NCI-H69 (cell line): Measurements from ENCODE around the gene AP4S1.

Experiments used
- DNase-seq: peaks from one replicate; lab custom pipeline; 2025; lab: John Stamatoyannopoulos, UW

Gene AP4S1

GRCh38 chr14:31139301-31139847 lies 113.9 kb downstream of the AP4S1 start:
- no peak for DNase-seq

DNA sequence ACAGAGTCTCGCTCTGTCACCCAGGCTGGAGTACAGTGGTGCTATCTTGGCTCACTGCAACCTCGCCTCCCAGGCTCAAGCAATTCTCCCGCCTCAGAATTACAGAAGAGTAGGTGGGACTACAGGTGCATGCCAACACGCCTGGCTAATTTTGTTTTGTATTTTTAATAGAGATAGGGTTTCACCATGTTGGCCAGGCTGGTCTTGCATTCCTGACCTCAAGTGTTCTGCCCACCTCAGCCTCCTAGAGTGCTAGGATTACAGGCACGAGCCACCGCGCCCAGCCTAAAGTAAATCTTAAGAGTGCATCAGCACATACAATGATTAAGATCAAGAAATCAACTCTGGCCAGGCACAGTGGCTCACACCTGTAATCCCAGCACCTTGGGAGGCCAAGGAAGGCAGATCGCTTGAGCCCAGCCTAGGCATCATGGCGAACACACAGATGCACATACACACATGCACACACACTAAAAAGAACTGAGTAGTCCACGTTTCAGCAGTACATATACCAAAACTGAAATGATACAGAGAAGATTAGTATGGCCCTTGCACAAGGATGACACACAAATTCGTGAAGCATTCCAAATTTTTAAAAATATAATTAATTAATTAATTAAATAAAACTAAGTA lies 117.1 kb downstream of the AP4S1 start:
- DNase-seq = no peak
